Skin of body (tissue), 2 donors: ENCODE results near the gene RALGAPA2. TPM values are rescaled to one million over a fixed set of nuclear protein-coding genes. Genes with fewer than 3 reads are reported as not detected.
"Not testable (repeated sequence)": the region's sequence is repeated elsewhere in the genome, so short reads cannot be mapped to it uniquely, and the experiment has no call there.

Experiments used
- DNase-seq: peaks from one replicate; lab custom pipeline; 2025; lab: John Stamatoyannopoulos, UW
- total RNA-seq: library from RNA; depleted of rRNA; stranded (reverse); fragments of >200 nt; gene quantifications from one replicate; pipeline ENCODE4 v1.2.3, GENCODE V29; 2014

Gene RALGAPA2
- total RNA-seq, 1 donor from 2014 or later = 31.9 TPM

- not testable (repeated sequence) for DNase-seq
These were observed 169.1 kb downstream of the RALGAPA2 start for GRCh38 chr20:20543348-20543747.

GRCh38 chr20:20536240-20536933, 176.1 kb downstream of the RALGAPA2 start:
- DNase-seq = no peak

GRCh38 chr20:20535051-20535450, 177.4 kb downstream of the RALGAPA2 start:
- DNase-seq = no peak

GRCh38 chr20:20531283-20531682, 181.2 kb downstream of the RALGAPA2 start:
- DNase-seq = no peak

GRCh38 chr20:20530428-20531151, 181.9 kb downstream of the RALGAPA2 start:
- DNase-seq = no peak

- no peak for DNase-seq
These were observed 182.8 kb downstream of the RALGAPA2 start for GRCh38 chr20:20529597-20529996.

GRCh38 chr20:20528861-20529260, 183.6 kb downstream of the RALGAPA2 start:
- DNase-seq = no peak

- DNase-seq = no peak
These were observed 184.8 kb downstream of the RALGAPA2 start for GRCh38 chr20:20527661-20528060.

GRCh38 chr20:20525756-20526155, 186.7 kb downstream of the RALGAPA2 start:
- no peak for DNase-seq

- DNase-seq = no peak
These were observed 187.2 kb downstream of the RALGAPA2 start for GRCh38 chr20:20525214-20525613.

GRCh38 chr20:20524756-20525155, 187.7 kb downstream of the RALGAPA2 start:
- no peak for DNase-seq

- DNase-seq = no peak
These were observed 190.7 kb downstream of the RALGAPA2 start for GRCh38 chr20:20521736-20522135.

- no peak for DNase-seq
These were observed 191.7 kb downstream of the RALGAPA2 start for GRCh38 chr20:20520776-20521175.

GRCh38 chr20:20519269-20519668, 193.2 kb downstream of the RALGAPA2 start:
- no peak for DNase-seq

GRCh38 chr20:20518263-20518662, 194.2 kb downstream of the RALGAPA2 start:
- DNase-seq = no peak

- no peak for DNase-seq
These were observed 195.1 kb downstream of the RALGAPA2 start for GRCh38 chr20:20517296-20517695.

- DNase-seq = no peak
These were observed 198.7 kb downstream of the RALGAPA2 start for GRCh38 chr20:20513720-20514119.

GRCh38 chr20:20505554-20505953, 206.9 kb downstream of the RALGAPA2 start:
- DNase-seq = no peak

GRCh38 chr20:20503777-20504530, 208.5 kb downstream of the RALGAPA2 start:
- DNase-seq = no peak

GRCh38 chr20:20501128-20501527, 211.3 kb downstream of the RALGAPA2 start:
- no peak for DNase-seq

GRCh38 chr20:20500312-20500711, 212.1 kb downstream of the RALGAPA2 start:
- DNase-seq = no peak

- no peak for DNase-seq
These were observed 213.0 kb downstream of the RALGAPA2 start for GRCh38 chr20:20499439-20499838.
